ENCODE results near the gene GDF10.

The GDF10 gene

DNA sequence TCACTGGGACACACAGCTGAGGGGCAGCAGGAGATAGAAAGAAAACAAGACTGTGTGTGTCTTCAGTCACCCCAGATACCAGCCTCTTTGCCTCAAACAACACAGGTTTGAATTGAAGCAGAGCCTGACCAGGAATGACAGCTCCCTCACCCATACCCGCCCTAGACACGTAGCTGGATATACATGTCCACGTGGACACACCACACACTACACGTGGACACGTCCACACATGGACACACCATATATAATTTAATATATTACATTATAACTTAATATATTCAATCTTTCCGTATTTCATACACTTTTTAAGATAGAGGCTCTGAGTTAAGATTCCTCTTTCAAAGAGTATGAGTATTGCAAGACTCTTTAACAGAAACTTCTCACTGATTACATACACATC, 33.5 kb downstream of the GDF10 start:
- TF ChIP-seq CTCF (IDR thresholded peaks at IDR 0.05) (no peak), ZFX (IDR thresholded peaks at IDR 0.05; ENCODE audit: borderline replicate concordance) (no peak)
- H3K27ac ChIP-seq, result no peak overlapping the region

DNA sequence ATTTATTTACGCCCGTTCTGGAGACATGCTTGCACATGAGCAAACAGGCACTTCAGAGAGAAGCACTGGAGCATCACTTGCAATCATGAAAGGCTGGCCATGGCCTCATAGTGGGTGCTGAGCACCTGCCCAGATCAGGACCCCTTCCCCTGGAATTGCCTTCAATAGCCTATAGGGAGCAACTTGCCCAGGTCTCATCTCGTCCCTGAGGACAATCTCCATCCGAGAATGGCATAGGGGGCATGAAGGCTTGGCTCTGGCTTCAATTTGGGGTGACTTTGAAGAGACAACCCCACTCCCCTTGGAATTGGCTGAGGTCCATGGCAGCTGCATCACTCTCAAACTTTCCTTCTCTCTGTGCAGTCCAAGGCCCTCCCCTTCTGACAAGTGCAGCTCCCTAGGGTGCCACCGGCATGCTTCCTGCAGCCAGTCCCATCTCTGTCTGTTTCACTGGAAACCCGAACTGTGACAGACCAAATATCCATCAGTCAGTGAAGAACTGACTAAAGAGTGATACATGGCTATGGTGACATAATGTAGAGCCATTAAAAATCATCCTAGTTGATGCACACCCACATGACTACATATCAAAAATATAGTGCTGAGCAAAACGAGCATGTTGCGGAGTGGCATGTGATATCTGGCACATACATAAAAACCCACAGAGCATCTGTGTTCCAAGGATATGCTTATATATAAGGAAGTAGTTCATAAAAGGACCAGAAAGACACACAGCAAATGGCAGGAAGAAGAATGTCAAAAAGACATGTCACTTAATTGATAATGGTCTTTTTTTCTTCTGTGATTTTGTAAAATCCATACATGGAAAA, 34.7 kb downstream of the GDF10 start:
- TF ChIP-seq ZFX (IDR thresholded peaks at IDR 0.05; ENCODE audit: borderline replicate concordance), result no peak
- no peak overlapping the region for H3K27ac ChIP-seq

- H3K27ac ChIP-seq, result no peak overlapping the region
- TF ChIP-seq ZFX (IDR thresholded peaks at IDR 0.05; ENCODE audit: borderline replicate concordance), result no peak
- no peak for TF ChIP-seq CTCF (IDR thresholded peaks at IDR 0.05)
Observed at GRCh38 chr10:47335906-47336305, 35.9 kb downstream of the GDF10 start.

- TF ChIP-seq CTCF (IDR thresholded peaks at IDR 0.05) (no peak), ZFX (IDR thresholded peaks at IDR 0.05; ENCODE audit: borderline replicate concordance) (no peak)
- H3K27ac ChIP-seq, result no peak overlapping the region
Observed at GRCh38 chr10:47336387-47337134, 36.6 kb downstream of the GDF10 start.

- no peak for TF ChIP-seq CTCF (IDR thresholded peaks at IDR 0.05)
- TF ChIP-seq ZFX (IDR thresholded peaks at IDR 0.05; ENCODE audit: borderline replicate concordance), result no peak
- no peak overlapping the region for H3K27ac ChIP-seq
Observed at GRCh38 chr10:47337310-47337709, 37.3 kb downstream of the GDF10 start.

DNA sequence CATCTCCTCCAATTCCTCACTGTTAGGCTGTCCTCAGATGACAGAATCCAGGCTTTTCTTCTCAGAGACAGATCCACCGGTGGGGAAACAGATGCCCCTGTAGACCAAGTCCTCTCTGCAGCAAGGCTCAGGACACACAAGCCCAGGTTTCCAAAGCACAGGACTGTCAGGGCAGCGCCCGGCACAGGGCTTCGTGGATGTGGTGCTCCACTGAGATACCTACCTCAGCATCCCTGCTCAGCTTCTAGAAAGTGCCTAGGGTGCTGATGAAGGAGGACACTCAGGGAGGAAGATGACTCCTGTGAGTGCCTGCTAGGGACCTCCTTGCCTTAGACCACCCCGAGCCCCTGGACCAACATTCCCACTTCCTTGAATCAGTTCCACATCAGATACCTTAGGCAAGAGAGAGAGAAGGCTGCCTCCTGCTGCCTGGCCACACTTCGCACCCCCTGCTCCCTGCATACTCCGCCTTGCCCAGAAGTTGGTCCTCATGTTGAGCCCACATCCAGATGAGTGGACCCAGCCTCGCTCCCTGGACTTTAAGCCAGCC, 39.3 kb downstream of the GDF10 start:
- no peak for TF ChIP-seq CTCF (IDR thresholded peaks at IDR 0.05)
- no peak for TF ChIP-seq ZFX (IDR thresholded peaks at IDR 0.05; ENCODE audit: borderline replicate concordance)
- no peak overlapping the region for H3K27ac ChIP-seq

DNA sequence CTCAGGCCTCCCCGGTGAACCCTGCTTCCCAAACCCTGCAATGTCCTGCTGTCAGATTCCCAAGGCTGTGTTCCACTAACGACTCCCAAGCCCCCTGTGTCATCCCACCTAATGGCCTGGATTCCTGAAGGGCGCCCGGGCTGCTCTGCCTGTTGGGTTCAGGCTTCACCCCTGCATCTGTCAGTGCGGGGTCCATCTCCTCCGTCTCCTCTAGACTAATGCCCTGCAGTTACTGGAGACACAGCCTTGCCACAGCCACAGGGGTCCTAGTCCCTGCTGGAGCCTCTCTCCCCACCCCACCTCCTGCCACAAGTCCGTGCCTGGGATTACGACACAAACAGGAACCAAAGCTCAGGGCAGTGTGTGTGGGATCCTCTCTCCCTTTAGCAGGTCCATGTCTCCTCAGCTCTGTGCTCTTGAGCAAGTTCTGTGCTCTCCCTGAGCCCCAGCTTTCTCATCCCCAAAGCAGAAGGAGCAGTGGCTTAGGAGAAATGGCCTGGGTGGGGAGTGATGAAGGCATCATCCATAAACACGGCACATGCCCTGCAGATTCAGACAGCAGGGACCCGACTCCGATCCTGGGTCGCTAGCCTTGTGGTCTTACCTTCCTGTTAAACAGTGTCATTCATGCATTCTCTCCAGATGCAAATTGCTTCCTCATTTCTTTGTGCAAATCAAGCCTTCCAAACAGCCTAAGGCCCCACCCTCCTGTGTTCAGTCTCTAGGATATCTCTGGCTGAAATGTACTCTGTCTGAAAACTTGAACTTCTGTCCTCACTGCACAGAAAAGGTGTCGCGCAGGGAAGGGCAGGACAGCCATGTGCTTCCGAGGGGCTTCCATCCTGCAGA, 40.0 kb downstream of the GDF10 start:
- TF ChIP-seq CTCF (IDR thresholded peaks at IDR 0.05) (no peak), ZFX (IDR thresholded peaks at IDR 0.05; ENCODE audit: borderline replicate concordance) (no peak)

More for the DNA sequence above, 40.0 kb downstream of the GDF10 start:
- H3K27ac ChIP-seq, result no peak overlapping the region
